ENCODE results near the gene FBXL15.

DNA sequence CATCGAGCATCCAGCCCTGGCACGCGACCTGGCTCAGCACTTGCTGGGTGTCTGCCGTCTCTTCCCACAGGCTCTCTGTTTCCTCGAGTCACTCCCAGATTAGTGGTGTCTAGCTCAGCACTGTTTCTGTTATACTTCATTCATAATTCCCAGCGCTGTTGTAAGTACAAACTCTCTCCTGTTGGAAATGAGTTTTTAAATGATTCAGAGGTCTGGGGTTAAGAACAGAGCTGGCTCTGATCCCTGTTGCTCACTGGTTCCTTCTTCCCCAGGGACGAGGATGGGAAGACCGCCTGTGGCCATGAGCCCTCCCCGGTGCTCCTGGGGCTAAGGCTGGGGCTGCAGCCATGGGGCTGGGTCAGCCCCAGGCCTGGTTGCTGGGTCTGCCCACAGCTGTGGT, 48.0 kb downstream of the FBXL15 start:
- TF ChIP-seq, protein P1, sequence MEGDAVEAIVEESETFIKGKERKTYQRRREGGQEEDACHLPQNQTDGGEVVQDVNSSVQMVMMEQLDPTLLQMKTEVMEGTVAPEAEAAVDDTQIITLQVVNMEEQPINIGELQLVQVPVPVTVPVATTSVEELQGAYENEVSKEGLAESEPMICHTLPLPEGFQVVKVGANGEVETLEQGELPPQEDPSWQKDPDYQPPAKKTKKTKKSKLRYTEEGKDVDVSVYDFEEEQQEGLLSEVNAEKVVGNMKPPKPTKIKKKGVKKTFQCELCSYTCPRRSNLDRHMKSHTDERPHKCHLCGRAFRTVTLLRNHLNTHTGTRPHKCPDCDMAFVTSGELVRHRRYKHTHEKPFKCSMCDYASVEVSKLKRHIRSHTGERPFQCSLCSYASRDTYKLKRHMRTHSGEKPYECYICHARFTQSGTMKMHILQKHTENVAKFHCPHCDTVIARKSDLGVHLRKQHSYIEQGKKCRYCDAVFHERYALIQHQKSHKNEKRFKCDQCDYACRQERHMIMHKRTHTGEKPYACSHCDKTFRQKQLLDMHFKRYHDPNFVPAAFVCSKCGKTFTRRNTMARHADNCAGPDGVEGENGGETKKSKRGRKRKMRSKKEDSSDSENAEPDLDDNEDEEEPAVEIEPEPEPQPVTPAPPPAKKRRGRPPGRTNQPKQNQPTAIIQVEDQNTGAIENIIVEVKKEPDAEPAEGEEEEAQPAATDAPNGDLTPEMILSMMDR (IDR thresholded peaks at IDR 0.05) = no peak
- no peak for TF ChIP-seq POLR2A (IDR thresholded peaks at IDR 0.05)

Data from heart left ventricle (tissue), 13 donors.